Measurements from ENCODE around the gene PATJ.

- TF ChIP-seq, protein P1, sequence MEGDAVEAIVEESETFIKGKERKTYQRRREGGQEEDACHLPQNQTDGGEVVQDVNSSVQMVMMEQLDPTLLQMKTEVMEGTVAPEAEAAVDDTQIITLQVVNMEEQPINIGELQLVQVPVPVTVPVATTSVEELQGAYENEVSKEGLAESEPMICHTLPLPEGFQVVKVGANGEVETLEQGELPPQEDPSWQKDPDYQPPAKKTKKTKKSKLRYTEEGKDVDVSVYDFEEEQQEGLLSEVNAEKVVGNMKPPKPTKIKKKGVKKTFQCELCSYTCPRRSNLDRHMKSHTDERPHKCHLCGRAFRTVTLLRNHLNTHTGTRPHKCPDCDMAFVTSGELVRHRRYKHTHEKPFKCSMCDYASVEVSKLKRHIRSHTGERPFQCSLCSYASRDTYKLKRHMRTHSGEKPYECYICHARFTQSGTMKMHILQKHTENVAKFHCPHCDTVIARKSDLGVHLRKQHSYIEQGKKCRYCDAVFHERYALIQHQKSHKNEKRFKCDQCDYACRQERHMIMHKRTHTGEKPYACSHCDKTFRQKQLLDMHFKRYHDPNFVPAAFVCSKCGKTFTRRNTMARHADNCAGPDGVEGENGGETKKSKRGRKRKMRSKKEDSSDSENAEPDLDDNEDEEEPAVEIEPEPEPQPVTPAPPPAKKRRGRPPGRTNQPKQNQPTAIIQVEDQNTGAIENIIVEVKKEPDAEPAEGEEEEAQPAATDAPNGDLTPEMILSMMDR (IDR thresholded peaks at IDR 0.05): no peak
- TF ChIP-seq POLR2A (IDR thresholded peaks at IDR 0.05): no peak
These were observed 122.2 kb downstream of the PATJ start for GRCh38 chr1:61864489-61864888.
